HG03521 (cell line): Measurements from ENCODE around the gene MICA.
"Not testable (repeated sequence)": the region's sequence is repeated elsewhere in the genome, so short reads cannot be mapped to it uniquely, and the experiment has no call there.

Source experiments
- ATAC-seq: cut with Tn5 transposase; IDR thresholded peaks from one replicate; pipeline ENCODE4 v1.9.1; 2021; ENCODE audit warnings: mild to moderate bottlenecking, moderate library complexity; ENCODE audit not compliant: unreplicated experiment

MICA gene

DNA sequence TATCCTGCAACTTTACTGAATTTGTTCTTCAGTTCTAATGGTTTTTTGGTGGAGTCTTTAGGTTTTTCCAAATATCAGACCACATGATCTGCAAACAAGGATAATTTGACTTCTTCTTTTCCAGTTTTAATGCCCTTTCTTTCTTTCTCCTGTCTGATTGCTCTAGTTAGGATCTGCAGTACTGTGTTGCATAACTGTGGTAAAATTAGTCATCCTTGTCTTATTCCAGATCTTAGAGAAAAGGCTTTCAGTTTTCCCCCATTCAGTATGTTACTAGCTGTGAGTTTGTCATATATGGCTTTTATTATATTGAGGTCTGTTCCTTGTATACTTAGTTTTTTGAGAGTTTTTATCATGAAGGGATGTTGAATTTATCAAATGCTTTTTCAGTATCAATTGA is 4.3 kb downstream of the MICA start:
- no peak for ATAC-seq

GRCh38 chr6:31412506-31412905 is 9.1 kb downstream of the MICA start:
- ATAC-seq = no peak

DNA sequence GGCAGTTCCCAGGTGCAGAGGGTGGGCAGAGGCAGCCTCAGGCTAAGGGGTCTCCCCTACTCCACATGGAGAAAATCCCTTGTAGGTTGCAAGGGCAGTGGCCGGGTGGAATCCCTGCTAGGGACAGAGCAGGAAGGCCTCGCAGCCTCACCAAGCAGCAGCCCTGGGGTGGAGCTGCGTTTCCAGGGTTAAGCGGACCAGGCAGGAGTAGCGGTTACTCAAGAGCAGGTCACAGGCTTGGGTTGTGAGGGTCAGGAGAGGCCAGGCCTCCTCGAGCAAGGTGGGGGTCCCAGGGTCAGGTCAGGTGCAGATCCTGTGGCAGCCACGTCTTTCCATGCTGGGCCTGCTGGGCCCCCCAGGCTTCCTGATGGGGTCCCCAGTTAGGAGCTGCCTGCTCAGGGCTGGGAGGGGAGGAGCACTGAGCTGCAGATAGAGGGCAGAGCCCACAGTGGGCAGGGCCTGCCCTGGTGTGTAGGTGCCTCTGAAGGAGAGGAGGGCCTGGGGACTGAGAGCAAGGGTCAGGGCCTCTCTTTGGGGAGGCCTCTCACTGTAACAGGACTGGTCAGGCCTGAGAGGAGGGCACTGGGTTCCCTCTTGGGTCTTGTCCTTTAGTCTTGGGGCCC is 10.9 kb downstream of the MICA start:
- not testable (repeated sequence) for ATAC-seq

DNA sequence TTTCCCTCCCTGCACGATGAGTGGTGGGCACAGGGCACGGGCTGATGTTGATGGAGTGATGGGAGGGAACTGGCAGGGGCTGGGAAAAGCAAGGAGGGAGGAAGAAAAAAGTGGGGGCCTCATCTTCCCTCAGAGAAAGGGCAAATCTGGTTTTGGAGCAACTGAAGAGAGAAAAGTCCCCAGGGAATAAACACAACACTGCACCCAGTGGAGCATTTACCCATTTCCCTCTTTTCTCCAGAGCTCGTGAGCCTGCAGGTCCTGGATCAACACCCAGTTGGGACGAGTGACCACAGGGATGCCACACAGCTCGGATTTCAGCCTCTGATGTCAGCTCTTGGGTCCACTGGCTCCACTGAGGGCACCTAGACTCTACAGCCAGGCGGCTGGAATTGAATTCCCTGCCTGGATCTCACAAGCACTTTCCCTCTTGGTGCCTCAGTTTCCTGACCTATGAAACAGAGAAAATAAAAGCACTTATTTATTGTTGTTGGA is 11.4 kb downstream of the MICA start:
- ATAC-seq = no peak

DNA sequence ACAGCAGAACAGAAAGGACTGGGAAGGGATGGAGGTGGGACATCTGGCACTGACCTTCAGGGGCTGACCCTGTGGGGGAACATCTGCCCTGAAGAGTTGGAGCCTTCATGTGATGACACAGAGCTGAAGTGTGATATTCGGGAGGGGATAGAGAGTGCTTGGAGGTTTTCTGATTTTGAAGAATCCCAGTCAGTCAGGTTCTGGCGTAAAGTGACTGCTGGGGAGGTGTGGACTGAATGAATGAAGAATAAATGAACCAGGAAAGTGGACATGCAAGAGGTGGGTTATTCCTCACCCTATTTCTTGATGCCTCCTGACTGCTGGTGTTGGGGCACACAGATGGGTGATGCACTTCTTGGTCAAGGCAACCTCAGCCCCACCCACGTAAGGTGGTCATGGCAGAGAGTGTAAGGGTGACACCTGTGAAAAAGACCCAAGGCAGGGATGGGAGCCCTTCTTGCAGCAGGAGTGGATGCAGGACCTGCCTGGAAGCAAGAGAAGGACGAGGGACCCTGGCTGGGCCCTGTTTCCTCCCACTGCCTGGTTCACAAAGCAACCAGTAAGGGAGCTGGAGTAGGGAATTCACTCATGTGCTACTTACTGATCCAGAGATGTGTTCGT is 13.1 kb downstream of the MICA start:
- ATAC-seq = no peak

- no peak for ATAC-seq
Measured at GRCh38 chr6:31418251-31418650, 14.9 kb downstream of the MICA start.

- no peak for ATAC-seq
Measured at GRCh38 chr6:31419842-31420241, 16.4 kb downstream of the MICA start.

DNA sequence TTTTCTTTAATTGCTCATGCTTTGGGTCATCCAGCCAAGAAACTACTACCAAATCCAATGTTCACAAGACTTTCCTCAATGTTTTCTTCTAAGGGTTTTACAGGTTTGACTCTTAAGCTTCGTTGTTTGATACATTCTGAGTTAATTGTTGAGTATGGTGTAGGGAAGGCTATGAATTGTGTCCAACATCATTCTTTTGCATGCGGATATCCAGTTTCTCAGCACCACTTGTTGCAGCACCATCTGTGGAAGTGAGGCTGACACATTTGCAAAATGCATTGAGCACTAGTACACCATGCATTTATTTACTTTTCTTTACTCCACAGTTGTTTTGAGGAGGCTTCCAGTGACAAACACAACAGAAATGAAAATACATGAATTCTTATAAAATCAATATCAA is 17.2 kb downstream of the MICA start:
- no peak for ATAC-seq

DNA sequence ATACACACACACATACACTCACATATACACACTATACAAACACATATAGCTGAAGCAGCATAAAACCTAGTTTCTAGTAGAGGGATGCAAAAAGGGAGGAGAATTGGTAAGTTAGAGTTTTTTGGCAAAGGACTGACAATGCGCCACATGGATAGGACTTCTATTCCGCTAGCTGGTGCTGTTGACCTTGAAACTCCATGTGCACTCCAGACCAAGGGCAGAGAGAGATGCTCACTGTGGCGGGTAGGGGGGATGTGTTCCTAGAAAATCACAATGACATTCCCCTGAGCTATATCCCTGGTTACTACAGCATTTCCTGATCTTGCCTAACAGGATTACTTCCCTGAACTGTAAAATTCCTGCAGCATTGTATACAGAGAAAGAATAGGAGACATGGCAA is 19.2 kb downstream of the MICA start:
- no peak for ATAC-seq

- no peak for ATAC-seq
Measured at GRCh38 chr6:31423550-31423949, 20.2 kb downstream of the MICA start.

- no peak for ATAC-seq
Measured at GRCh38 chr6:31426395-31427354, 23.3 kb downstream of the MICA start.

DNA sequence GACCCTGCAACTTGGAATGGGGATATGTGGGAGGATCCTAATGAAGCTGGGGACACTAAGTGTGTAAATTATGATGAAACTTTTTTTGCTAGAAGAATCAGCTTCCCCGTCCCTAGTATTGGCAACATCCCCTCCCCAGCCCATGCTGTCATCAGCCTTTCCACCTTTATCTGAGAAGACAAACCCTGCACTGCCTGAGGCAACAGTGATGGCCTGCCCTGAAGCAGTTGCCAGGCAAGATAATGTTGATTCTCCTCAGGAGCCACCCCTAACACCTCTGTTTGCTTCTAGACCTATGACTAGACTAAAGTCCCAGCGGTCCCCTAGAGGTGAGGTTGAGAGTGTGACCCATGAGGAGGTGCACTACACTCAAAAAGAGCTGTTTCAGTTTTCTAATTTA is 27.1 kb downstream of the MICA start:
- ATAC-seq = no peak

GRCh38 chr6:31435051-31435450 is 31.7 kb downstream of the MICA start:
- ATAC-seq = not testable (repeated sequence)

- no peak for ATAC-seq
Measured at GRCh38 chr6:31438222-31438621, 34.8 kb downstream of the MICA start.

DNA sequence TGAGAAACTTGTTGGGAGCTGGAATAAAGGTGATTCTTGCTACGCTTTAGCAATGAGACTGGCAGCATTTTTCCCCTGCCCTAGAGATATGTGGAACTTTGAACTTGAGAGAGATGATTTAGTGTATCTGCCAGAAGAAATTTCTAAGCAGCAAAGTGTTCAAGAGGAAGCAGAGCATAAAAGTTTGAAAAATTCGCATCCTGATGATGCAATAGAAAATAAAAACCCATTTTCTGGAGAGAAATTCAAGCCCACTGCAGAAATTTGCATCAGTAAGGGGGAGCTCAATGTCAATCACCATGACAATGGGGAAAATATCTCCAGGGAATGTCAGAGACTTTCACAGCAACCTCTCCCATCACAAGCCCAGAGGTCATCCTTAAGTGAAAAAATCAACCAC is 35.3 kb downstream of the MICA start:
- ATAC-seq = no peak

- ATAC-seq = no peak
Measured at GRCh38 chr6:31441365-31442267, 38.2 kb downstream of the MICA start.

DNA sequence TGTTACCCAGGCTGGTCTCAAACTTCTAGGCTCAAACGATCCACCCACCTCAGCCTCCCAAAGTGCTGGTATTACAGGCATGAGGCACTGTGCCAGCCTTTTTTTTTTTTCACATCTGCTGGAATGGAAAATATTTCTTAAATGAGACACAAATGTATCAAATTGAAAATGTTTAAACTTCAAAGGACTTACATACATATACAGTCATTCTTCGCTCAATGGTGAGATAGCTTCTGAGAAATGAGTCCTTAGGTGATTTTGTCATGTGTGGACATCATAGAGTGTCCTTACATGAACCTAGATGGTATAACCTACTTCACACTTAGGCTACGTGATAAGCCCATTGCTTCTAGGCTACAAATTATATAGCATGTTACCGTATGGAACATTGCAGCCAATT is 43.1 kb downstream of the MICA start:
- ATAC-seq = no peak

GRCh38 chr6:31446999-31447789 is 43.8 kb downstream of the MICA start:
- not testable (repeated sequence) for ATAC-seq

DNA sequence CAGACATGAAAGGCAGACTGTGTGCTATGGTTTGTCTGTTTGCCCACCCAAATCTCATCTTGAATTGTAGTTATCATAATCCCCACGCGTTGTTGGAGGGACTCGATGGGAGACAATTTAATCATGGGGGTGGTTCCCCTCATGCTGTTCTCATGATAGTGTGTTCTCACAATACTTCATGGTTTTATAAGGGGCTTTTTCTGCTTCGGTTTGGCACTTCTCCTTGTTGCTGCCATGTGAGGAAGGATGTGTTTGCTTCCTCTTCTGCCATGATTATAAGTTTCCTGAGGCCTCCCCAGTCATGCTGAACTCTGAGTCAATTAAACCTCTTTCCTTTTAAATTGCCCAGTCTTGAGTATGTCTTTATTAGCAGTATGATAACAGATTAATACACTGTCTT is 47.4 kb downstream of the MICA start:
- no peak for ATAC-seq

- no peak for ATAC-seq
Measured at GRCh38 chr6:31452859-31453258, 49.5 kb downstream of the MICA start.
